HG03066 (cell line): ENCODE results near the gene CISH.

Experiments used
- ATAC-seq: cut with Tn5 transposase; IDR thresholded peaks from one replicate; pipeline ENCODE4 v1.9.1; 2021; ENCODE audit warnings: low read depth; ENCODE audit not compliant: unreplicated experiment

Gene CISH

DNA sequence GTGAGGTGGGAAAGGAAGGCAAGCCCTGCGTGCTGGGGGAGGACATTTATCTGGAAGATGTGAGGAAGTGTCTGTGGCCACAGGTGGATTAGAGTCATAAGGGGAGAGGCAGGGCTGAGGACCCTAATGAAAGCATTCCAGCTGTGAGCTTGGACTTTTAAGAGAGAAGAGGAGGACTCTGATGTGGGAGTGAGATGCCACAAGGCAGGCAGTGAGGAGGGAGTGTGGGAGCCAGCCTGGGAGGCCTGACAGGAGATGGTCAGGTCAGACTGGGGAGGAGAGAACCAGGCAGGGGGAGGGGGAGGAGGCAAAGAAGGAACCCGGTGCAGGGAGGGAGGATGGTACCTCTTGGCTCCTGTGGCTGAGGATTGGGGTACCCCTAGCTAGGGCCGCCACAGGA is 26.4 kb upstream of the CISH start:
- ATAC-seq = no peak

DNA sequence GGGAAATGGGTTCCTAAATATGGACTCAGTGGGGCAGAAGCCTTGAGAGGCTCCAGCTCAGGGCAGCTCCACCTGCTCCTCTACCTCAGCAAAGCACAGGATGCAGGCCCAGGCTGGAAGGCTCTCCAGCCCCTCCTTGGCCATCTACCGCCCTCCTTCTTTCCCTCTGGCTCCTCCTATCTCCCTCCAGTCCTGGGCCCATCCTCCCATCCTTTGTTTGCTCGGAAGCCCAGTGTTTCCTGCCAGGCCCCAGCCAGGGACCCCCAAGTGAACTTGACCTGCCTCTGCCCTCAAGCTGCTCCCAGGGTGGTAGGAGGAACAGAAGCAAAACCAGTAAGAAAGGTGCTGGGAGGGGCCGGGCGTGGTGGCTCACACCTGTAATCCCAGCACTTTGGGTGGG is 25.4 kb upstream of the CISH start:
- ATAC-seq = no peak

DNA sequence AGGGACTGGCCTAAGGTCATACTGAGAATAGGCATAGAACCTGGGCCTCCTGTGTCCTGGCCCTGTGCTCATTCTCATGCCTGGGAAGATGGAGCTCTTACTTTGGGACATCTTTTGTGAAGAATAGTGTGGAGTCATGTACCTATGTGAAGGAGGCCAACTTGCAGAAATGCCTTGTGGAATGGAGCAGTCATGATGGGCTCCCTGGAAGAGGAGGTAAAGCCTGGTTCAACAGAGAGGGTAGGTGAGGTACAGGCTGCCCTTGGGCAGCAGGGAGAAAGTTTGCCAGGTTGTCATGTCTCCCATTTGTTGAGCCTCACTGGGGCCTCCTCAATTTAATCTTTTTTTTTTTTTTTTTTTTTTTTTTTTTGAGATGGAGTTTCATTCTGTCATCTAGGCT is 23.5 kb upstream of the CISH start:
- no peak for ATAC-seq

DNA sequence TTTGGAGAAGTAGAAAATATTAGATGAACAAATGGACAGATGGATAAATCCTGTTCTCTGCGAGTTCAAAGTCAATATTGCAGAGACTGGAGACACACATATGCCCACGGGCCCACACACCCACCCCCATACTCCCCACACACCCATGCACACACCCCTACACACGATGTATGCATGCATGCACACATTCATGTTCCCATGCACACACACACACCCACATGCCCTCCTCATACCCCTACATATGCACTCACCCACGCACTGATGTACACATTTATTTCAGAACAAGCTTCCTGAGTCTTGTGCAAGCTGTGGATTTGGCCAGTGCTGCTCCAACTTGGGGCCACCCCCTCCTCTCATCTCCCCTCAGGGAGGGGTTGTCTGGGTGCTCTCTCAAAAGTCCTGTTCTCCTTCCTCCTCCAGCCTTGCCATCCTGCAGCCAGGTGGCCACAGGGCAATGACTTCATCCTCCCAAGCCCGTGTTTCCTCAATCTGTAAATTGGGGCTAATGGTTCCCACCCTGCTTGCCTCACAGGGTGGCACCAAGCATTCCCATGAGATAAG is 21.7 kb upstream of the CISH start:
- no peak for ATAC-seq

DNA sequence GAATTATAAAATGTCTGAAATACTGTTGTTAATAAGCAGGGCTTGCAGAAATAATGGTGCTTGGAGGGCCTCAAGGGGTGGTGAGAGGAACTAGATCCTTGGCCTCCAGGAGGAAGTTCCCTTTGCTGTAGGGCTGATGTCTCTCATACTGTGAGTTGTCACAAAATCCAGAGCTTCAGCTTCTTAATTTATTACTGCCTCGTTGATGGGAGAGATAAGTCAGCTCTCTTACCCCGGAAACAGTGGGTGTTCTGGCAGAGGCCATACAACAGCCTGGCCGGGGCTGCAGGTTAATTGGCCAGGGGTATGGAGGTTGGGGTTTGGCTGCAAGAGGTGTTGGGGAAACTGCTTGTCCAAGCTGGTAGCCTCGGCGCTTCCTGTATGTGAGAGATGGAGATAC is 20.9 kb upstream of the CISH start:
- ATAC-seq = no peak

DNA sequence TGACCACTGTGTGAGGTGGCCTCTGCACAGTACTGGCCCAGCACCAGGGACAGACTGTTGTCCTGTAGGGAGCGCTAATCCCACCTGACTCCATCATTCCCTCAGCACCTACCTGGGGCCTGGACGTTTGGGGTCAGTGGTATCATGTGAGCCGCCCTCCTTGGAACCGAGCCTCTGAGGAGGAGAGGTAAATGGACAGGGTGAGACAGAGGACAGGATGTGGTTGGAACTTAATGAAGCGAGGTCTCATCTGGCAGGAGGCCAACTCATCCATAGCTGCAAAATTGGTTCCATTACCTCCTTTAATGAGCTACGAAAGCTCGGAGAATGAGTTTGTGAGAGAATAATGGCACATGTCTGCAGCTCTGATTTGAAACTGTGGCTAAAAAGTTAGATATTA is 19.3 kb upstream of the CISH start:
- ATAC-seq = no peak

DNA sequence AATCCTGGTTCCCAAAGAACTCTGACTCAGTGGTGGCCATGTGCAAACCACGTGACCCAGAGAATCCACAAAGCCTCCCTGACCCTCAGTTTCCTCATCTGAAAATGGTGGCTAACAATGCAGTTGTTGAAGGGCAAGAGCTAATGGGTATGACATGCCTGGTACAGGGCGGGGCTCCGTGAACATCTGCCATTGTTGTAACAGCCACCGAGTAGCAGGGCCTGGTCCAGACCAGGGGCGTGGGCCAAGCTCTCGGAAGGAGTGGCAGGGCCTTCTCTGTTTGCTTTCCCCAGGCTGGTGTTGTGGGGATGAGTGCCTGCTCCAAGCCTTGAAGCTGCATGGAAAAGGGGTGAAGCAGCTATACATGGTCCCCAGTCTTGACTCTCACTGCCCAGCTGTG is 18.8 kb upstream of the CISH start:
- no peak for ATAC-seq

DNA sequence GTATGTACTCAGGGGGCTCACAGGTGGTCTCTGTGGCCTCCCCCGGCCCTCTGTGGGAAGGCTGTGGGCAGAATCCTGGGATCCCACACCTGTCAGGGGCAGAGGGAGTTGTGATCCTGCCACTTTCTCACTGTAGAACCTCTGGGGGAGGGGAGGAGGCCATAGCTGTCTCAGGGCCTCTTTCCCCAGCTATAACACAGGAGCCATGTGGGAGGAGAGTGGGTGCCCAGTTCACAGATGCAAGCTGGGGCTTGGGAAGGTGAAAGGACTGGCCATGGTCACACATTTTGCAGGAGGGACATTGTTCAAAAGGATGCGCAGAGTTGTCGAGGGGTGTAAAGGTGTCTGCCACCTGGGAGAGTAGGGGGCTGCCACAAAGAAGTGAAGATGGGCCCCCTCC is 17.0 kb upstream of the CISH start:
- ATAC-seq = no peak

DNA sequence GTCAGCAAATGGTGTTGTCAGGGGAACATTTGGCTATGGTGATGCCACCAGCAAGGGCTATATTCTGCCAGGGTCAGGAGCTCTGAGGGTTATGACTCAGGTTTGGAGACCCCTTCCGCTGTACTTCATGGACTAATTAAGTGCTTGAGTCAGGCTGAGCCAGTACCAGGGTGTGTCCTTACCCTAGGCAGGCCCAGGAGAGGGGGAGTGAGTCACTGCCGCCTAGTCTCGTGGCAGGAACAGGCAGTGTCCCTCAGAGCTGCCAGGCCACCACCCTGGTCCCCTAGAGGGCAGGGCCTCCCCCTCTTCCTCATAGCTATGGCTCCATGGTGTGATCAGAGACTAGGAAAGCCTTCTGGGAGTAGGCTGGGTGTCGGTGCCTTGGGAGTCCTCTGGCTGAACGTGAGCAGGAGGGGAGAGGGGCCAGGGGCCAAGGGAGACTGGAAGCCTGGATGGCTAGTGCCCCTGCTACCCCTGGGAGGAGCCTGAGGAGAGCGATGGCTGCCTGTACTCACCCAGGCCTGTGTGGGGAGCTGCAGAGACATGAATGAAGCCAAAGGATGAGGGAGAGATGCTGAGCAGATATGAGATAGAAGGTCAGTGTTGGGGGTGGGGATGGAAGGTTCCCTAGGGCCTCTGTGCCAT is 16.0 kb upstream of the CISH start:
- no peak for ATAC-seq

DNA sequence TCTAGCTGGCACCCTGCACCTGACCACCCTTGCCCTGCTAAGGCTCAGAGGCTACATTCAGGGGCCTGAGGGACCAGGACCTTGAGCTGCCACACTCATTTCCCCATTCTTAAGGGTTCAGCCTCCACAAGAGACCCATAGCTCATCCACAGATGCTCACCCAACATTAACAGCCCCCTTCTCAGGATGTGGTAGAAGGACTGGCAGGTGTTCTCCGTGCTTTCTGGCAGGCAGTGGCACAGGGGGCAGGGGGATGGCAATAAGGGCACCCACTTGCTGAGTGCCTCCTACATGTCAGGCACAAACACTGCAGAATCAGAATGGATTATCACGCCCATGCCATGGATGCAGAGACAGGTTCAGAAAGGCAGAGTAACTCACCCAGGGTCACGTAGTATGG is 14.8 kb upstream of the CISH start:
- no peak for ATAC-seq

DNA sequence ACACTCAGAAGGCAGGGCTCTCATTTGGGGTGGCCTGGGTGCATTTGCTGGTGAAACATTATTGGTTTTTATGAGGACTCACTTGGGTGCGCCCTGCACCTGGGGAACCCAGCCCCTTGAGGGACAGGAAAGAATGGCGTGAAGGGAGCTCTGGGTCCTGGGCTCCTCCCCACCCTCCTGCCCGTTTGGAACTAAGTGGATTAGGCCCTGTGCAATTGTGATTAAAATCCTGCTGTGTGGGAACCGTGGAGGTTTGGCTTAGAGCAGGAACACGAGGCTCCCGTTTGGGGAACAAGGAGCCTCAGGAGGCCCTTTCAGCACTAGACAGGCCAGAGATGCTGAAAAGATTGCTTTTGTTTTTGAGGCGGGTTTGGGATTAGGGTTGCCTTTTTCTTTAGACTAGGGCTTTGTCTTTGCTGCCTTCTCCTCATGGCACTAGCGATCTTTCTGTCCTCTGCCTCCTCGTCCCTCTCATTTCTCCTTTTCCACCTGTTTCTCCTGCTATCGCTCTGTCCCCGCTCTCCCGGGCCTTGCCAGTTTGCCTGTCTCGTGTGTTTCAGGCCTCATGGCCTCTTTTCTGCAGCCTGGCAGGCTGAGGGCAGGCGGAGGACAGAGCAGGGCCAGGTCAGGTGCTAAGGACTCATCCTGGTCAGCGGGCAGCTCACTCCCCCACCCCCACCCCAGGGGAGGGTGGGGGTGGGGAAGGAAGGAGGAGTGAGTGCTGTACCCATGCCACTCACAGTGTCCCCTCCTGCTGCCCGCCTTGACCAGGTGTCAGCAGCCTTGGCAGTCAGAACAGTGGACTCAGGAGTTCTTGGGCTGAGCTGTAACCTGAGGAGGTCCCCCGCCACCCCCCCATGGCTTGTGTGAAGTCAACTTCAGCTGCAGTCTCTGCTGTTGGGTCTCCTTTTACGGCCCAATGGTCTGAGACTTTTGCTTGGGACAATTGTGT is 13.9 kb upstream of the CISH start:
- ATAC-seq = no peak

DNA sequence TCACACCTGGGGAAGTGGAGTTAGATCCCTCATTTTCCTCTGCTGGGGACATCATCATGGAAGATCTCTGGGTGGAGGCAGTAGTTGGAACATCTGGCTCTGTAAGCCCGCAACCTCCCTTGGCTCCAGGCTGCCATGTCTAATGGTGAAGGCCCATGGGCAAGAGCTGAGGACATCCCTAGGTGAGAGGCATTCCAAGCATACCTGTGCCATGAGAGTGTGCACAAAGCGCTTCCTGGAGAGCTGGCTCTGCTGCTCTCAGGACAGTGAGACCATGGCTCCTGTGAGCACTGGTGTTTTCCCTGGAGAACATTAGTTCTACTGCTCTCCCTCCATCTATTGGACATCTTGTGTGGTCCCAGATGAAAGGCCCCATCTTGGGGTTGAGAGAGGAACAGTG is 13.1 kb upstream of the CISH start:
- no peak for ATAC-seq

DNA sequence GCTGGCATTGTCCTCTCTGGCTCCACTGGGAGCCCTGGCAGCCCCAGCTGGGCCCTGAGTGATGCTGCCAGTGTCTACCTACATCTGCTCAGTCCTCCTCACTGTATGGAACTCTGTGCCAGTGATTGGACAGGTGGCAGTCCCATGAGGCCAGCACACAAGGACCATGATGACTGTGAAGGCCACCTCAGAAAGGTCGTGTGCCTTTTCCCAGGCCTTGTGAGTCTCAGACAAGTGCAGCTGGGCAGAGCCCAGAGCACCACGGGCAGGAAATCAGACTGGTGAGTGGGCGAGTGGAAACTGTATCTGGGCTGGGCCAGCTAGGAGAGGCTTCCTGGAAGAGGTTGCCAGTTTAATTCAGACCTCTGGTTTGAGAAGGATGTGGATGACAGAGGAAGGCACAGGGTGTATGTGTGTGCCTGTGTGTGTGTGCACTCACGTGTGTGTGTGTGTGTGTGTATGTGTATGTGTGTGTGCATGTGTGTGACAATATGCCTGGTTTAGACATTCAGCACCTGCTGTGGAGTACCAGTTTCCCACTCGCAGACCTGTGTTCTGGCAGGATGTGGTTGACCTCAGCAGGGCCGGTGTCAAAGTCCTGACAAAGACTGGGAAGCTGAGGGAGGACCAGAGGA is 12.4 kb upstream of the CISH start:
- ATAC-seq = no peak

DNA sequence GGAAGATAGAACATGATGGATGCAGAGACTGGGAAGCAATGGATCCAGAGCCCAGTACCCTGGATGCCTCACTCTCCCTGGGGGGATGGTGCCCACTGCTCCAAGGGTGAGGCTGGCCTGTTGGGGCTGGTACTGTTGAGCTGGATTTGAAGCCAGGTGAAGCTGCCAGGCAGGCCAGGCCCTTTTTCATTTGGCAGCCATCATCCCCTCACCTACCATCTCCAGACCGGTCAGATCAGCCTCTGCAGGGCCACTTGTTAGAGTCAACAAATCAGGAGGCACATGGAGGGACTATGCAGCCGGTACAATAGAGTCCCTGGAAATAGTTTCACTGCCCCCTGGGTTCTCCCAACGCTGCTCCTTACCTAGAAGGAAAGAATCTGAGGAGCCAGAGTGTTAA is 11.3 kb upstream of the CISH start:
- ATAC-seq = no peak

DNA sequence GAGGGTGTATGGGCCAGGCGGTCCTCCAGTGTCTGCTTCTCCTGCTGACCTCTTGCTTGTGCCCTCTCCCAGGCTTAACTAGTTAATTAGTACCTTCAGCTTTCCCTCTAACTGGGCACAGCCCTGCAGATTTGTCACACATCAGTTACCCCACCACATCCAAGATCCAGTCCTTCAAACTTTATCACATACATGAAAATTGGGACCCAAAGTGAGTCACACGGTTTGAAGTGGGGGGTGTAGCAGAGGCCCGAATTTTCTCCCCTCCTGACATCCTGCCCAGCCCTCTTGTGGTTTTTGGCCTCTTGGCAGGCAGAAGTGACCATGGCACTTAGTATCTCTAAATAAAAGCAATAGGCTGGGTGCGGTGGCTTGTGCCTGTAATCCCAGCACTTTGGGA is 9.2 kb upstream of the CISH start:
- no peak for ATAC-seq

DNA sequence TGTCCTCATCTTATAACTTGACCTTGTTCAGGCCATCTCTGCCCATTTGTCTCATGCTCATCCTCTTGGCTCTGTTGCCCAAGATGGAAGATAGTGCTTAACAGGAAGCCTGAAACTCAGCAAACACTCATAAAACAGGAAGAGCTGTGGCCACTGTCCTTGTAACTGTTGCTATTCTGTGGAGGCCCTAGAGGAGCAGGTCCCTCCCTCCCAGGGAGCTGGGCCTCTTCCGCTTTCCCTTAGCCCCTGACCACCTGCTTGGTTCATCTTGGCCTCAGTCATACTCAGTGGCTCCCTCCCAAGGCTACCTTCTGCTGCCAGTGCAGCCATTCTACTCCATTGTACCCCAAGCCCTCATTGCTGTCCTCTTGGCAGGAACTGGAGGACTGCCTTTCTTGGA is 8.8 kb upstream of the CISH start:
- ATAC-seq = no peak

DNA sequence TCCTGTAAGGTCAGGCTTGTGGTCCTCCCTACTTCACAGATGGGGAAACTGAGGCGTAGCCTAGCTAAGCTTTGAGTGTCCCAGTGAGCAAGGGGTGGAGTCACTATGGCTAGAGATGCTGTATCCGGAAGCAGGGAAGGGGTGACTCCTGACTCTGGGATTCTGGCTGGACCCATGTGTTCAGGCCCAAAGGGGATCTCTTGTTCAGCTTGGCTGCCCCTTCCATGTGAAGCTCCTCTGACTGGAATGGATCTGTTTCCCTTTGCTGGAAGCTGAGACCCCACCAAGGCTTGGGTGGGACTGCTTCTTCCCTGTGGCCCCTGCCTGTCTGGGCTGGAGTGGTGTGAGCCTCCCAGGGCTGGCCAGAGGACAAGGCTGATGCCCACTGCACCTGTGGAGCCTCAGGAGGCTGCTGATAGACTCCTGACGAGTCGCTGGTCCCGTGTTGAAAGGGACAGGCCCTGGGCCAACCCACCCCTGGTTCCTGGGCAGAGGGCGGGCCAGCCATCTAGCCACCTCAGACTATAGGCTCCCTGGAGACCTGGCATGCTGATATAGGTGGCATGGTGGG is 6.4 kb upstream of the CISH start:
- no peak for ATAC-seq

DNA sequence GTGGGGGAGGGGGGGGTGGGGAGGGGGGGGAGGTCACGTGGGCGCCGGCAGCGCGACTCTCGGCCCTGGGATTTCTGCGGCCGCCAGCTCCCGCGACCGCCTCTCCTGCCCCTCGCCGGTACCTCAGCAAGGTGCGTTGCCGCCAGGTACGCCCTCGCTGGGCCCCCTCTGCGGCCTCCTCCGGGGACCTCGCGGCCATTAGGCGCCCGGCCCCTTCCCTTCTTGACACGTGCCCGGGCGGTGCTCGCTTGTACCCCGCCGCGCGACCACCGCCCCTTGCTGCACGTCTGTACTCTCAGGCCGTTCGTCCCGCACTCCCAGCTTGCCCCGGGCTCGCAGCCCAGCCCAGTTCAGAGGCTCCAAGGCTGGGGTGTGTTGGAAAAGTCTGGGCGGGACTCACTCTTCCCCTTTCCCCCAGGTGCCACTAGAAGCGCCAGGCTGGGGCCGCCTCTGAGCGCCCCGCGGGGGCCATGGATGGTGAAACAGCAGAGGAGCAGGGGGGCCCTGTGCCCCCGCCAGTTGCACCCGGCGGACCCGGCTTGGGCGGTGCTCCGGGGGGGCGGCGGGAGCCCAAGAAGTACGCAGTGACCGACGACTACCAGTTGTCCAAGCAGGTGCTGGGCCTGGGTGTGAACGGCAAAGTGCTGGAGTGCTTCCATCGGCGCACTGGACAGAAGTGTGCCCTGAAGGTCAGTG is 5.7 kb upstream of the CISH start, which contains the start of gene MAPKAPK3:
Gene MAPKAPK3, plus strand, starts transcription at position 56 of the 696 bp plus-strand sequence. Its CDS starts 415 bp downstream, at position 471.
- ATAC-seq = peak; percentile 14

DNA sequence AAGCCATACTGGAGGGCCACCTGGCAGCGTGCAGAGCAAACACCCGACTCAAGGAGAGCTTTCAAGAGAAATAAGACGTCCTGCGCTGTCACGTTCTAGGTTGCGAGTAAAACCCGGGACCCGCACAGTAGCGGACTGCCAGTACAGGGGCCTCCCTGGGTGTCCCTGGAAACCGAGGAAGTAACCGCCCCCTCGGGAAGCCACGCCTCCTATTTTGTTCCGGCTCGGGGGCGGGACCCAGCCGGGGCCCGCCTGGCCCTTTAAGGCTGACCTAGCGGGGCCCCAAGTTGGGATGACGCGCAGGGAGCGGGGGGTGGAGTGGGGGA is 5.2 kb upstream of the CISH start:
- ATAC-seq = peak; percentile 58

DNA sequence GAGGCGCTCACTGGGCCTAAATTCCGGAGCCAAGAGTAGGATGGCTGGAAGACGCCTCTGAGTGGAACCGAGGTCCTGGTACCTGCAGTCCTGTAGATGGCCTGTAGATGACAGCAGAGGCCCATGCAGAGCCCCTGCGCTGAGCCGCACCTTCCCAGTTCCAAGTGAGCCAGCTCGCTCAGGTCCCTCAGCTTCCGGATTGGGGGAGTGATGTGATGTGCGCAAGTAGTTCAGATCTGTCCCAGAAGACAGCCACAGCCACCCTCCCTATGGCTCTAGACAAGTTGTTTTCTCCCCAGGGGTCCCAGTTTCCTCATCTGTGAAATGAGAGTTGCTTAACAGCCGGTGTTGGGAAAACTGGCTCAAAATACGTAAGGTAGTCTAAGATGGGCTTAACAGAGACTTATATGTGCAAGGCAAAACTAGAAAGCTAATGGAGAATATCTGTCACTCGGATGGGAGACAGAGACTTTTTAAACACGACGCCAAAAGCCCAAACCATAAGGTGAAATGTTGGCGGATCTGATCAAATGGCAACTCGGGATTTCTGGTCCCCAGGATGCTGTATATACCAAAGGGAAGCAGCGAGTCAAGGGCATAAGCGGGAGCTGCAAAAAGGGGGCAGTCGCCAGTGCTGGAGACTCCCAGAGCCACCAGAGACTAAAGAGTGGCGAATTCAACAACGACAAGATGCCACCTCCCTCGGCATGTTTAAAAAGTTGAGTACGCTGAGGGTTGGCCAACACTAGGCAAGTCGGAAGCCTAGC is 4.6 kb upstream of the CISH start:
- ATAC-seq = peak; percentile 13
